GM21423 (cell line): Measurements from ENCODE around the gene VIT.
"Not testable (repeated sequence)": the region's sequence is repeated elsewhere in the genome, so short reads cannot be mapped to it uniquely, and the experiment has no call there.

ENCODE experiments used
- ATAC-seq: cut with Tn5 transposase; IDR thresholded peaks from one replicate; pipeline ENCODE4 v1.9.1; 2021; ENCODE audit warnings: mild to moderate bottlenecking, moderate library complexity; ENCODE audit not compliant: unreplicated experiment

The VIT gene

GRCh38 chr2:36801088-36801487 lies 104.6 kb downstream of the VIT start:
- no peak for ATAC-seq

- ATAC-seq = no peak
Measured at GRCh38 chr2:36802952-36803351, 106.4 kb downstream of the VIT start.

- no peak for ATAC-seq
Measured at GRCh38 chr2:36805635-36806224, 109.2 kb downstream of the VIT start.

GRCh38 chr2:36807223-36807886 lies 110.8 kb downstream of the VIT start:
- ATAC-seq = no peak

GRCh38 chr2:36808386-36809068 lies 112.0 kb downstream of the VIT start:
- ATAC-seq = no peak

- no peak for ATAC-seq
Measured at GRCh38 chr2:36809069-36809445, 112.5 kb downstream of the VIT start.

- ATAC-seq = no peak
Measured at GRCh38 chr2:36811071-36811470, 114.6 kb downstream of the VIT start.

GRCh38 chr2:36812196-36812595 lies 115.7 kb downstream of the VIT start:
- no peak for ATAC-seq

- no peak for ATAC-seq
Measured at GRCh38 chr2:36818542-36818941, 122.0 kb downstream of the VIT start.

- ATAC-seq = no peak
Measured at GRCh38 chr2:36819095-36819711, 122.7 kb downstream of the VIT start.

- no peak for ATAC-seq
Measured at GRCh38 chr2:36820942-36821605, 124.6 kb downstream of the VIT start.

GRCh38 chr2:36823862-36824261 lies 127.4 kb downstream of the VIT start:
- ATAC-seq = no peak

GRCh38 chr2:36824273-36824672 lies 127.8 kb downstream of the VIT start:
- ATAC-seq = no peak

- ATAC-seq = not testable (repeated sequence)
Measured at GRCh38 chr2:36824683-36825082, 128.2 kb downstream of the VIT start.

- no peak for ATAC-seq
Measured at GRCh38 chr2:36831185-36831584, 134.7 kb downstream of the VIT start.

GRCh38 chr2:36834203-36834602 lies 137.7 kb downstream of the VIT start:
- ATAC-seq = no peak

- ATAC-seq = no peak
Measured at GRCh38 chr2:36834731-36835524, 138.4 kb downstream of the VIT start.

GRCh38 chr2:36839976-36840617 lies 143.6 kb downstream of the VIT start:
- no peak for ATAC-seq

- no peak for ATAC-seq
Measured at GRCh38 chr2:36843838-36844237, 147.3 kb downstream of the VIT start.

- no peak for ATAC-seq
Measured at GRCh38 chr2:36849265-36849664, 152.8 kb downstream of the VIT start.
